ENCODE results near the gene OSBPL10.

- TF ChIP-seq POLR2A (IDR thresholded peaks at IDR 0.05) (no peak), CTCF (IDR thresholded peaks at IDR 0.05) (no peak), POLR2AphosphoS5 (IDR thresholded peaks at IDR 0.05) (no peak)
Measured at GRCh38 chr3:31890742-31891469, 90.2 kb downstream of the OSBPL10 start.
